T-helper 2 cell treated with Interferon-gamma antibody and Interleukin-4, amounts not matched to agents 5 μg/mL and 100 μg/mL, for 36 hours (primary cell): ENCODE data around the gene TMEM151B.

Experiments
- DNase-seq: peaks from one replicate; pipeline ENCODE4 v3.0.0; 2021; ENCODE audit warnings: low spot score
- H3K27ac Mint-ChIP-seq: one replicate; pipeline ENCODE4 v1.8.0; 2021; ENCODE audit warnings: mild to moderate bottlenecking, mixed read lengths
- H3K27me3 Mint-ChIP-seq: one replicate; pipeline ENCODE4 v1.8.0; 2021; ENCODE audit warnings: low read depth, mixed read lengths
- H3K36me3 Mint-ChIP-seq: one replicate; pipeline ENCODE4 v1.8.0; 2021; ENCODE audit warnings: low read depth, mixed read lengths
- H3K4me1 Mint-ChIP-seq: one replicate; pipeline ENCODE4 v1.8.0; 2021; ENCODE audit warnings: low read depth, mixed read lengths
- H3K4me3 Mint-ChIP-seq: one replicate; pipeline ENCODE4 v1.8.0; 2022; ENCODE audit warnings: mild to moderate bottlenecking, moderate library complexity, mixed read lengths
- H3K9me3 Mint-ChIP-seq: one replicate; pipeline ENCODE4 v1.8.0; 2021; ENCODE audit warnings: mixed read lengths

TMEM151B gene

DNA sequence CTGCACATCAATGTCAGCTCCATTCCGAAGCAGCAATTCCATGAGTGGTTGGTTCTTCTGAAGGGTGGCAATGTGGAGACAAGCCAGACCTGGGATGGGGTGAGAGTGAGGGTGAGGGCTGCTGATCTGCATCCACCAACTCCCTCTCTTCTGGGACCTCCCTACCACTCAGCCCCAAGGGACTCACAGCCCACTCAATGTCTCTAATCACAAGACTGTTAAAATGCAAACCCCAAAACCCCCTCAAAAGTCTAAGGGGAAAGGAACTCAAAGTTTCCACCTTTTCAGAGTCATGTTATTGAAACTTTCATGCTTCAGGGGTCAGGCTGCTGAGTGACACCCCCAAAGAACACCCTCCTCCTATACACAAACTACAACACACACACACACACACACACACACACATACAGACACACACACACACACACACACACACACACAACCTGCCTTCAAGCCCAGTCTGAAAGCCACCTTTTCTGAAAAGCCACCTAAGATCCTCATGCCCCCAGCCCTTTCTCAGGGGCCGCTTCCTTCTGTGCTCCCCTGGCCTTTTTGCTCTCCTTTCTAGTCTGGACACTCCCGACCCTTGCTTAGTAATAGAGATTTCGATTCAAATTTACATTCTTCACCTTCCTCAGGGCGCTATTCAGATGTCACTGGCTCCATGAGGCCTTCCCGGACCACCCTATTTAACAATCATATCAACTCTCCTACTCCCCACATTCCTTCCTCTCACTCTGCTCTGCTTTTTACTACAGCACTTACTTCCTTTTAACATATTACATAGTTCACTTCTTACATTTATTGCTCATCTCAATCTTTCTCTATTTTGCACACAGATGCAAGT, 9.6 kb upstream of the TMEM151B start:
- peak overlapping the region; percentile 2 for H3K27ac Mint-ChIP-seq
- no peak for DNase-seq
- H3K36me3 Mint-ChIP-seq: peaks cover 44% of the 10 kb centered on the region
- no peaks in the 10 kb centered on the region for H3K27me3 Mint-ChIP-seq
- H3K4me3 Mint-ChIP-seq: no peak overlapping the region
- no peaks in the 10 kb centered on the region for H3K9me3 Mint-ChIP-seq
- peaks cover 49% of the 10 kb centered on the region for H3K4me1 Mint-ChIP-seq

DNA sequence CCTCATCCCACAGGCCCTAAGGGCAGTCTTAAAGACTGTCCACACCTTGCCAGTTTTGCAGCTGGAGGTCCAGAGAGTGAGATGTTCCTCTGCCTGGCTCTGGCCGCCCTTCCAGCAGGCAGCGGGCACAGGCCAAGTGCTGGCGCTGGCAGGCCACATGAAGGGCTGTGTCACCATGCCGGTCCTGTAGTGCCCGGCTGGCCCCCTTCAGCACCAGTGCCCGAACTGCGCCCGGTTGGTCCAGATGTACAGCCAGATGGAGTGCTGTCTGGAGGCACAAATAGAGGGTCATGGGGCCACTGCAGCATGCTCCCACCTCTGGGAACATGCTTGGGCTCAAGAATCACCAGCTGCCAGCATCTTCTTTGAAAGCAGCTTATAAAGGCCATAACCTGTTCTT, 8.7 kb upstream of the TMEM151B start:
- Mint-ChIP-seq H3K4me1 (peaks cover 45% of the 10 kb centered on the region), H3K4me3 (no peak overlapping the region), H3K27me3 (no peaks in the 10 kb centered on the region), H3K9me3 (no peaks in the 10 kb centered on the region), H3K36me3 (peaks cover 41% of the 10 kb centered on the region), H3K27ac (no peak overlapping the region)
- DNase-seq: no peak

DNA sequence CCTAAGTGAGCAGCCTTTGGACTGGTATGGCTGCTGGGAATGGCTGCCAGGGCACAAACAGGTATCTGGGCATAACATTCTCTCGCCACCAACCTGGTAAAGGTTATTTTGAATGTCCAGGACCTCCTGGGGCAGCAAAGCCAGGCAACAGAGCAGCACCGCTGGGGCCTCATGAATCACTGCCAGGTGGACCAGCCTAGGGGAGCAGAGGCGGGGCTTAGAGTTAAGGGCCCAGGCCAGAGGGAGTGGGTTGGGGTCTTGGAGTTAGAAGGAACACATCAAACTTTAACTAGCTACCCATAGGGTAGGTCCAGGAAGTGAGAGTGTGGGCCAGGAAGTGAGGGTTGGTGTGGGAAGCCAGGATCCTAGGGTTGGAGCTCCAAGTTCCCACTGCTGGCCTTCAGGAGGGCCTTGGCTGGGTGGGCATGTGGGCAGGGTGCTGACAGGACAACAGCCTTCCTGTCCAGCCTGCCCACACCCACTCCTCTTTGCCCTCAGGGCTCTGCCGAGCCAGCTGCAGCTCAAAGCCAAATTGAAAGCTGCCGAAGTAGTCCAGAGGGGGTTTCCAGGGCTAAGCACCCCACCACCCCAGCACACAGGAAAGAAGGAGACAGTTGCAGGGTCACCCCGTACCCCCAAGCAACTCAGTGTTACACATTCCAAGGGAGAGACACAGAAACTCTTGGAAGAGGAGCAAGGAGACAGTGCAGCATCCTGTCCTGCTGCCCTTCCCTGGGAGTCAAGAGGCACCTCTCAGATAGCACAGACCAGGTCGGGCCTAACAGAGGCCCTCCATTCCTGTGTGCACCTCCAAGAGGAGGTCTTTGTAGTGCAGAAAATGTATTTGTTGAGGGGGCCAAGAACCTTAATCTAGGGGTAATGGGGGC, 7.5 kb upstream of the TMEM151B start:
- no peak for DNase-seq
- Mint-ChIP-seq H3K36me3 (peaks cover 39% of the 10 kb centered on the region), H3K4me3 (peak overlapping the region; percentile 97), H3K9me3 (no peaks in the 10 kb centered on the region), H3K27ac (peak overlapping the region; percentile 93), H3K4me1 (peaks cover 47% of the 10 kb centered on the region), H3K27me3 (no peaks in the 10 kb centered on the region)

DNA sequence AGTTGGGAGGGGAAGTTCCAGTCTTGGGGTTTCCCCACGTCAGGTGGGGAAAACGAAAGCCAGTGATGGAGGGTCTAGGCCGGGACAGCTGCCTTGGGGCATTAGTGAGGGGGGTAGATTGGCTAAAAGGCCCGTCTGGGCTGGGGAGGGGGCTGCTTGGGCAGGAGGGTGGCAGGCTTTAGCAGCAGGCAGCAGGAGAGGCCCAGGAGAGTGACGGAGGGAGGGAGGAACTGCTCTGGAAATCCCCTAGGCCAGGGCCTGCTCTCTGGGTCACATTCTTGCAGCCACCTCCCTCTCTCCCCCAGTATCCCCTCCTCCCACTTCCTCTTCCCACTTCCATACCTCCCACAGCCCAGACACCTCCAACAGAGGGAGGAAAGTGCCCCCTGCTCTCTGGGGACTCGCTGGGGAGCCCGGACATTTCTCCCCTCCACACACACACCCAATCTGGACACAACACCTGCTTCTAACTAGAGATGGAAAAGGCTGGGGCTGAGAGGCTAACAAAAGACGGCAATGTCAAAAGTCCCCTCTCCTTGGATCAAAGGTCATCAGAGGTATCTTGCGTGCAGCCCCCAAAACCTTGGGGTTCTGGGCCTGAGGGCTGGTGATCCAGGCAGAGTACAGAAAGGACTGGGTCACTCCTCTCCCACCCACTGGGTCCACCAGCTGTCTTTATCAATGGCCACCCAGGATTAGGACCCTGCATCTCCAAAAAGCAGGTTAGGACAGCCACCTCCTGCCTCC, 6.7 kb upstream of the TMEM151B start:
- peaks cover 2% of the 10 kb centered on the region for H3K27me3 Mint-ChIP-seq
- no peaks in the 10 kb centered on the region for H3K9me3 Mint-ChIP-seq
- peaks cover 40% of the 10 kb centered on the region for H3K4me1 Mint-ChIP-seq
- peak; percentile 49 for DNase-seq
- H3K4me3 Mint-ChIP-seq: peak overlapping the region; percentile 97
- peaks cover 33% of the 10 kb centered on the region for H3K36me3 Mint-ChIP-seq
- peak overlapping the region; percentile 93 for H3K27ac Mint-ChIP-seq

DNA sequence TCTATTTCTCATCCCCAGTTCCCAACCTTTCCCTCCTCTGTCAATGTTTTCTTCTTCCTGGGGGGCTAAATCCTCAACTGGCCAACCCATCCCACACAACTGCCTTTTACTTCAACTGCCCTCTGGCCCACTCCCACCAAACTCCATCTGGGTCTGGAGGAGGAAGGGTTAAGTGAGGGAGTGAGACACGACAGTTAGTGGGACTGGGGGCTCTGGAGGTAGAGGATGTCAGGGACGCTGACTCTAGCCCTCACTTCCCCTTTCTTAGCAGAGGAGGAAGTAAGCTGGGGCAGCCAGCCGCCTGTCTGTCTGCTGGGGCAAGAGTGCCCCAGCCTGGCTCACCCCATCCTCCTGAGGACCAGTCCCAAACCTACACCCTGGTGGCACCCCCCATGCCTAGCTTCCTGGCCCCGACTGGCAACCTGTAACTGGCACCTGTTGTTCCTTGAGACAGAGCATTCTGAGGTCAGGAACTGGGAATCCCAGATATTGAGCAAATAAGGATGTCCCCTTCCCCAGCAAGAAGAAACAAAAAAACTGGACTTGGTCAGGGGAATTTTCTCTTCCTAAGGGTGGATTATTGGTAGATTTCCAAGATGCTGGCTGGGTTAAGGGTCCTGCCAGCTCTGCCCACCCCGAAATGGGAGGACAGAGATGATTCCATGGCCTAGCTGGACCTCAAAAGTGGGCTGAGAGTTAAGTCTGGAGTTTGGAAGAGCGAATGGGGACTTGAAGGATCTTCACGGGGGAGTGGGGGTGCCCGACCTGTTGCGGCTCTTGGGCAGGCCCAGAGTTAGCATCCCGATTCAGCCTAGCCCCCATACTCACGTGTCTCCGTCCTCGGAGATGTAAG, 5.9 kb upstream of the TMEM151B start:
- peaks cover 10% of the 10 kb centered on the region for H3K27me3 Mint-ChIP-seq

DNA sequence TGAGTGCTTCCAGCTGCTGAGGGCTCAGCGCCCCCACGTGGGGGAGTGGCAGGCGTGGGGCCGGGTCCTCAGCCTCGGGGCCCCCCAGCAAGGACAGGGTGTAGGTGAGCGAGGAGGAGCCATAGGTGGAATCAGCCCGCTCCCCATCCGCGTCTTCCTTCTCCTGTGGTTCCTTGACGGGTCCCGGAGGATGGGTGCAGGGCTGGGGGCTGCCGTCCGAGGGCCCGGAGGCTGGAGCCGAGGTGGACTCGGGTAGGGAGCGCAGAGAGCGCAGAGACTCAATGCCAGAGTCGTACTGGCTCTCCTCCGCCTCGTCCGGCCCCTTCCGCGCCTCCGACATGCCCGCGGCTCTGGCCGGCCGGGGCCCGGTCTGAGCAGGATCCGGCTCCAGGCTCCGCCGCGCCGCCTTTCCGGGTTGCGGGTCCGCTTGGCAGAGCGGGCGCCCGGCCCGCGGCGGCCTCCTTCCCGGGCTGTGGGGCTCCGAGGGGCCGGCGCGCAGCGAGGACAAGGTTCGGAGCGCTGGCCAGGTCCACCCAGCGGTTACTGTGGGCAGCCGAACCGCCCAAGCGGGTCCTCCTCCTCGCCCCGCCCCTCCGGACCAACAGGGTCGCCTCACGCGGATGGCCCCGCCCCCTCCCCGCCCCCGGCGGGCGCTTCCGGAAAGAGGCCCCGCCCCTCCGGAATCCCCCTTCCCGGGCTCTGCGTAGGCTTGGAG, 5.1 kb upstream of the TMEM151B start, which contains the start of gene NFKBIE:
NFKBIE (minus strand) TSS at position 545 of the 715 bp plus-strand sequence; CDS start at position 340, 205 bp downstream.
- Mint-ChIP-seq H3K27ac (peak within 1 kb of the TSS; percentile 93), H3K36me3 (peaks cover 21% of the 10 kb centered on the region), H3K9me3 (no peaks in the 10 kb centered on the region), H3K27me3 (peaks cover 18% of the 10 kb centered on the region), H3K4me1 (peaks cover 42% of the 10 kb centered on the region), H3K4me3 (peak within 1 kb of the TSS; percentile 97)
- peak; percentile 95 for DNase-seq

More for the DNA sequence above, 5.9 kb upstream of the TMEM151B start:
- Mint-ChIP-seq H3K4me1 (peaks cover 40% of the 10 kb centered on the region), H3K4me3 (peak overlapping the region; percentile 97), H3K36me3 (peaks cover 27% of the 10 kb centered on the region), H3K27ac (peak overlapping the region; percentile 93), H3K9me3 (no peaks in the 10 kb centered on the region)
- no peak for DNase-seq

DNA sequence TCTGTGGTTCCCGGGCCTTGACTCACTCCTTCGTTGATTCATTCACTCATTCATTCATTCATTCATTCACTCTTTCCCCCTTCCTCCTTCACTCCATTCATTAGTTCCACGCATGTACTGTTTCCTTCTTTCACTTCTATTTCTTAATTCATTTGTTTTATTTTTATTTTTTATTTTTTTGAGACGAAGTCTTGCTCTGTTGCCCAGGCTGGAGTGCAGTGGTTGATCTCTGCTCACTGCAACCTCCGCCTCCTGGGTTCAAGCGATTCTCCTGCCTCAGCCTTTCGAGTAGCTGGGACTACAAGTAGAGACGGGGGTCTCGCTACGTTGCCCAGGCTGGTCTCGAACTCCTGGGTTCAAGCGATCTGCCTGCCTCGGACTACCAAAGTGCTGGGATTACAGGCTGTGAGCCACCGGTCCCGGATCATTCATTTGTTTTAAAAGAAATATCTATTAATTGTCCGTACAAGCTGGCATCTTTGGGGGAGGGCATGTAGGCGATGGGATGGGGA, 4.5 kb upstream of the TMEM151B start:
- no peak for DNase-seq
- Mint-ChIP-seq H3K36me3 (peaks cover 21% of the 10 kb centered on the region), H3K4me3 (peak overlapping the region; percentile 87), H3K9me3 (no peaks in the 10 kb centered on the region), H3K4me1 (peaks cover 42% of the 10 kb centered on the region), H3K27ac (peak overlapping the region; percentile 93), H3K27me3 (peaks cover 18% of the 10 kb centered on the region)

DNA sequence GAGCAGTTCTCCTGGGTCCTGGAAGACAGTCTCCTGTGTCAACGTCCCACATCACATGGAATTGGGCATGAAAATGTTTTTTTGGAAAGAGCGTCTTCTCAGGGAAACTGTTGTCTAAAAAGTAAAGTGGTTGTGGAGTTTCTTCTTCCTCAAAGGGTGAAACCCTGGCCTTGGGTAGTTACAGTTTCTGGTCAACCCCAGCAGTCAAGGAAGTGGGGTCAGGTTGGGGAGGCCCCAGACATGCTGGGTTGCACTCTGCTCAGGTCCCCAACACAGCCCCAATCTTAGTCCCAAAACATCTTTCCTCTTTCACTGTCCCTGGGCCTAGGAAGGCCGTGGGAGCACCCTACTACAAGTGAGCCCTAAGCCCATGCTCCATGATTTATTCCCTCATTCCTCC, 3.9 kb upstream of the TMEM151B start:
- H3K9me3 Mint-ChIP-seq: no peaks in the 10 kb centered on the region
- peaks cover 23% of the 10 kb centered on the region for H3K27me3 Mint-ChIP-seq
- H3K27ac Mint-ChIP-seq: peak overlapping the region; percentile 68
- peak overlapping the region; percentile 87 for H3K4me3 Mint-ChIP-seq
- H3K36me3 Mint-ChIP-seq: peaks cover 16% of the 10 kb centered on the region
- H3K4me1 Mint-ChIP-seq: peaks cover 39% of the 10 kb centered on the region
- DNase-seq: no peak

DNA sequence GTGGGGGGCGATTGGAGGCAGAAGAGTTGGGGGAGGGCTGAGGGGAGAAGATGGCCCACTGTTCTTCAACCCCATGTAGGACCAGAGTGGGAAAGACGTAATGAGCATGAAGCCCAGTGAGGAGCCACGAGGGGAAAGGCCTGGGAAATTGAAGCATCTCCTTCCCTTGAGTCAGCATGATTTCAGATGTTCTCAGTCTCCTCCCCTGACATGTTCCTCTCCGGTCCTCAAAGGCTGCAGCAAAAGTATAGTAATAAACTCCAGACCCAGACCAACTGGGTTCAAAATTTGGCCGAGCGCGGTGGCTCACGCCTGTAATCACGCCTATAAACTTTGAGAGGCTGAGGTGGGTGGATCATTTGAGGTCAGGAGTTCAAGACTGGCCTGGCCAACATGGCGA, 3.0 kb upstream of the TMEM151B start:
- Mint-ChIP-seq H3K27ac (no peak overlapping the region), H3K4me3 (no peak overlapping the region), H3K9me3 (no peaks in the 10 kb centered on the region), H3K4me1 (peaks cover 35% of the 10 kb centered on the region), H3K36me3 (peaks cover 16% of the 10 kb centered on the region), H3K27me3 (peaks cover 32% of the 10 kb centered on the region)
- DNase-seq: no peak

DNA sequence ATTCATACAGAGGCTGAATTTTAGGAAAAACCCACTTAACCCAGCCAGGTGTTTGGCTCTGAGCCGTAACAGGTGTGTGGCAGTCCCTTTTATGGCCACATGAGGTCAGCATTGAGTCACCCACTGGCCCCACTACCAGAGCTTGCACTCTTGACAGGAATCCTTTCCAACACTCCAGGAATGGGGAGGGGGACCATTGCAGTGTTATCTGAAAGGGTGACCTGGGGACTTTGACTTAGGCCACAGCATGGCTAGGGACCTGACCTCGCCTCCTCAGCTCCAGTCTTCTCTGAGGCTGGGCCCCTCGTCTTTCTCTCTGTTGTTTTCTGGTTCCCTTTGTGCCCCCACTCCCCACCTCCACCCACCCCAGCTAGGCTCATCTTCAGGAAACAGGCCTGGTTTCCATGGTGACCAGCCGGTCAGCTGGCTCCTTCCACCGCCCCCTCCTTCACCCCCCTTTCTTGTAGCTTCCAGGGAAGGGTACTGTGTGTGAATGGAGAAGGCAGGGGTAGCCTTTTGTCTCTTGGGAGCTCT, 2.1 kb upstream of the TMEM151B start:
- peak; percentile 46 for DNase-seq
- Mint-ChIP-seq H3K36me3 (peaks cover 7% of the 10 kb centered on the region), H3K27me3 (peaks cover 41% of the 10 kb centered on the region), H3K4me3 (no peak overlapping the region), H3K27ac (no peak overlapping the region), H3K9me3 (no peaks in the 10 kb centered on the region), H3K4me1 (peaks cover 27% of the 10 kb centered on the region)

DNA sequence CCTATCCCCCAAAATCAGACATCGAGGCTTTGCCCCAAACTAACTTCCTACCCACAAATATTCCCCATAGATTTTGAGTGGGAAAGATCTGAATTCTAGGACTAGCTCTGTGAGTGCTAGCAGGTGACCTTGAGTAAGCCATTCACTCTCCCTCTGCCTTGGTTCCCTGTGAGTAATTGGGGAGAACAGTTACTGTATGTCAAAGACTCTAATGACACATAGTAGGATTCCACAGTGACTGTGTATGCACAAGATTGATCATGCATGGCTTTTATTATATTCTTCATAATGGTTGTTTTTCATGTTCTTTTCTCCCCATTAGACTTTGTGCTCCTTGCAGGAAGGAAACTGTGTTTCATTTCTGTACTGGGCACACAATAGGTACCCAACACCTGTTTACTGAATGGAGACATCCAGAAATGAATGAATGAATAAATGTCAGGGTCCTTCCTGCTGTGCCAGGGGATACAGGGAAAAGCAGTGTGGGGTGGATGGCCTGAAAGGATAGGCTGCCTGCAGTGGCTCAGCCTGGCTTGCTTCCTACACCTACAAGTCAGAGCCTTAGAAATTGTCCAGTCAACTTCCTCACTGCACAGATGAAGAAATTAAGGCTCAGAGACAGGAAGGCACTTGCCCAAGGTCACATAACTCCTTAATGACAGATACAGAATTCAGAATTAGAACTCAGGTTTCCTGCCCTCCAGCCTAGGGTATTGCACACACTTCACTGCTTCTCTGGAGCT, 901 bp upstream of the TMEM151B start:
- H3K4me3 Mint-ChIP-seq: peak overlapping the region; percentile 44
- H3K4me1 Mint-ChIP-seq: peaks cover 15% of the 10 kb centered on the region
- no peaks in the 10 kb centered on the region for H3K9me3 Mint-ChIP-seq
- no peak for DNase-seq
- no peak overlapping the region for H3K27ac Mint-ChIP-seq
- peaks cover 49% of the 10 kb centered on the region for H3K27me3 Mint-ChIP-seq
- H3K36me3 Mint-ChIP-seq: no peaks in the 10 kb centered on the region
